K562 (cell line): Measurements from ENCODE around the gene ANK3. TPM values are rescaled to one million over a fixed set of nuclear protein-coding genes. Genes with fewer than 3 reads are reported as not detected.

Experiments used
- ATAC-seq: fragments of 200-7000 bp; cut with Tn5 transposase; 3 replicates; pipeline ENCODE4 v1.9.1; 2020; ENCODE audit warnings: moderate library complexity
- BruUV-seq: library from RNA; stranded (reverse); fragments of 400-500 nt; replicated peaks from 2 replicates; lab custom pipeline; 2021; lab: Mats Ljungman, UMichigan
- CTCF ChIA-PET: fragments of 300-600 bp; formaldehyde crosslinking; extraction: SDS; loops from one replicate; lab custom pipeline; 2021; ENCODE audit warnings: low intra/inter-chr PET ratio; lab: Yijun Ruan, JAX
- POLR2A ChIA-PET: fragments of 300-600, 350-650 bp; sonication (Branson Sonifier 250); formaldehyde crosslinking; extraction: SDS; loops from one replicate; lab custom pipeline; 2021; ENCODE audit warnings: antibody characterized with exemption, inconsistent platforms; lab: Yijun Ruan, JAX
- DNase-seq, 4 experiments: peaks; one replicate each; pipeline versions ENCODE4 v3.0.0 to v3.0.0-alpha.2; 2011 to 2018; ENCODE audit warnings: low spot score in 3 of 4, mixed read lengths in 3 of 4; ENCODE audit errors: extremely low read depth in 1 of 4
- FAIRE-seq: peaks from 2 replicates; lab custom pipeline; 2011; peaks lifted over from hg19 to GRCh38; lab: Jason Lieb, UNC
- H2AFZ ChIP-seq: 2 replicates; pipeline ENCODE4 v1.6.0; 2011; ENCODE audit warnings: low read depth, low read length, control low read depth, inconsistent platforms
- H3K27ac ChIP-seq: fragments of 200-600 bp; 3 replicates; pipeline ENCODE4 v1.8.0; 2011; ENCODE audit warnings: low read depth, mild to moderate bottlenecking, control low read depth, inconsistent platforms, low read length, moderate library complexity, mixed read lengths; ENCODE audit errors: extremely low read depth
- H3K27me3 ChIP-seq, 2 experiments: fragments of 300-600 bp in 1 of 2; 2 replicates in 1 of 2; 3 replicates in 1 of 2; pipeline versions ENCODE4 v1.6.0 to v1.8.0; 2011; ENCODE audit warnings: inconsistent platforms in 2 of 2, low read length in 2 of 2, mild to moderate bottlenecking in 1 of 2, mixed read lengths in 1 of 2, moderate library complexity in 1 of 2; ENCODE audit not compliant: control insufficient read depth in 2 of 2, insufficient read depth in 2 of 2
- H3K36me3 ChIP-seq: fragments of 300-600 bp; 3 replicates; pipeline ENCODE4 v1.8.0; 2011; ENCODE audit warnings: mild to moderate bottlenecking, low read length, inconsistent platforms; ENCODE audit not compliant: control insufficient read depth, insufficient read depth
- H3K4me1 ChIP-seq, 2 experiments: fragments of 200-600 bp in 1 of 2; replicated peaks in 1 of 2; 2 replicates in 1 of 2; 3 replicates in 1 of 2; pipeline versions ENCODE4 v1.5.1 to v1.8.0; 2011; ENCODE audit warnings: inconsistent platforms in 2 of 2, low read length in 2 of 2, mild to moderate bottlenecking in 1 of 2, mixed read lengths in 1 of 2, moderate library complexity in 1 of 2; ENCODE audit not compliant: control insufficient read depth in 2 of 2, insufficient read depth in 2 of 2
- H3K4me2 ChIP-seq: 2 replicates; pipeline ENCODE4 v1.6.1; 2011; ENCODE audit warnings: low read length, control low read depth, inconsistent platforms, mixed read lengths; ENCODE audit not compliant: insufficient read depth
- H3K4me3 ChIP-seq: fragments of 200-600 bp; sonication (generic), shearing (Covaris generic); 2 replicates; pipeline ENCODE4 v1.5.1; 2016; ENCODE audit warnings: control low read depth, inconsistent platforms
- H3K79me2 ChIP-seq: fragments of 200-600 bp; 3 replicates; pipeline ENCODE4 v1.8.0; 2011; ENCODE audit warnings: low read length, inconsistent platforms; ENCODE audit not compliant: control insufficient read depth, insufficient read depth
- H3K9ac ChIP-seq, 2 experiments: 2 replicates each; pipeline versions ENCODE4 v1.6.0 to v1.6.1; 2011; ENCODE audit warnings: low read depth in 2 of 2, low read length in 2 of 2, control low read depth in 1 of 2, inconsistent platforms in 1 of 2, mild to moderate bottlenecking in 1 of 2, mixed read lengths in 1 of 2; ENCODE audit not compliant: insufficient read depth in 1 of 2
- H3K9me1 ChIP-seq: one replicate; pipeline ENCODE4 v1.6.0; 2011; ENCODE audit warnings: inconsistent platforms, mild to moderate bottlenecking, low read length, moderate library complexity; ENCODE audit not compliant: control insufficient read depth, insufficient read depth
- H3K9me3 ChIP-seq: replicated peaks from 2 replicates; pipeline ENCODE4 v1.5.1; 2011; ENCODE audit warnings: low read depth, low read length, inconsistent platforms; ENCODE audit not compliant: control insufficient read depth, insufficient read depth
- H4K20me1 ChIP-seq: replicated peaks from 2 replicates; pipeline ENCODE4 v1.6.1; 2011; ENCODE audit warnings: low read length, inconsistent platforms, mixed read lengths; ENCODE audit not compliant: control insufficient read depth, insufficient read depth
- BMI1 ChIP-seq: fragments of 150-350 bp; IDR thresholded peaks from 2 replicates; pipeline ENCODE4 v1.6.1; 2014; ENCODE audit warnings: low read length
- DMBX1 ChIP-seq: fragments of 250-450 bp; sonication (Bioruptor Pico); IDR thresholded peaks from 2 replicates; pipeline ENCODE4 v1.8.0; 2022; ENCODE audit warnings: inconsistent platforms, mild to moderate bottlenecking, moderate library complexity, borderline replicate concordance
- FOXP1 ChIP-seq: sonication (generic); formaldehyde crosslinking; IDR thresholded peaks from 2 replicates; pipeline ENCODE4 v1.8.0; 2022; ENCODE audit warnings: mild to moderate bottlenecking, missing genetic modification reagents
- HMG20B ChIP-seq: fragments of 250-450 bp; sonication (Bioruptor Pico); IDR thresholded peaks from 2 replicates; pipeline ENCODE4 v1.5.0; 2021; ENCODE audit warnings: mild to moderate bottlenecking
- KLF10 ChIP-seq: fragments of 250-450 bp; sonication (Bioruptor Pico); IDR thresholded peaks from 2 replicates; pipeline ENCODE4 v1.6.1; 2021; ENCODE audit warnings: matching md5 sums
- MYBL2 ChIP-seq, 2 experiments: fragments of 450-650 bp in 1 of 2; sonication (generic) in 1 of 2; formaldehyde crosslinking in 1 of 2; IDR thresholded peaks; 2 replicates each; pipeline versions ENCODE4 v1.6.1 to v1.8.1; 2017 to 2022; ENCODE audit warnings: borderline replicate concordance in 1 of 2, inconsistent platforms in 1 of 2, low read depth in 1 of 2, mild to moderate bottlenecking in 1 of 2, missing genetic modification reagents in 1 of 2, moderate library complexity in 1 of 2
- NFIC ChIP-seq: fragments of 450-650 bp; IDR thresholded peaks from 2 replicates; pipeline ENCODE4 v1.6.1; 2017; ENCODE audit warnings: mild to moderate bottlenecking, inconsistent platforms
- SAP30 ChIP-seq: fragments of 200-600 bp; sonication (generic); IDR thresholded peaks from 2 replicates; pipeline ENCODE4 v1.6.1; 2012; ENCODE audit warnings: borderline replicate concordance, low read depth, mild to moderate bottlenecking, moderate library complexity, low read length, control low read depth, inconsistent platforms; ENCODE audit not compliant: insufficient read depth, poor library complexity, severe bottlenecking
- SMAD2 ChIP-seq: fragments of 150-350 bp; IDR thresholded peaks from 2 replicates; pipeline ENCODE4 v1.6.1; 2014; ENCODE audit warnings: low read depth, mild to moderate bottlenecking, low read length
- ZNF140 ChIP-seq: fragments of 250-450 bp; sonication (Bioruptor Pico); IDR thresholded peaks from 2 replicates; pipeline ENCODE4 v1.8.0; 2021; ENCODE audit warnings: moderate library complexity, mild to moderate bottlenecking, inconsistent platforms
- ZNF699 ChIP-seq: fragments of 250-450 bp; sonication (Bioruptor Pico); IDR thresholded peaks from 2 replicates; pipeline ENCODE4 v1.8.0; 2021; ENCODE audit warnings: mild to moderate bottlenecking, moderate library complexity; ENCODE audit not compliant: insufficient replicate concordance
- WGBS: fragments of 100-300 bp; shearing (Covaris generic); methylation state at CpG from one replicate; pipeline ENCODE4 v1.1.6; 2016; ENCODE audit warnings: low coverage, mixed read lengths; ENCODE audit not compliant: insufficient coverage; ENCODE audit errors: missing lambda C conversion rate; 5-methylcytosine and 5-hydroxymethylcytosine counted together
- in situ Hi-C: fragments of 300-500 bp; cut with MboI; formaldehyde crosslinking; loops from 4 replicates; pipeline ENCODE4 v1.15.0; 2018; ENCODE audit warnings: inconsistent platforms, mixed read lengths
- intact Hi-C: fragments of 100-400 bp; cut with micrococcal nuclease; formaldehyde crosslinking; loops from 2 replicates; pipeline ENCODE4 v1.14.2; 2022
- polyA plus RNA-seq, 8 experiments: library from polyadenylated mRNA; depleted of rRNA in 4 of 8; stranded (reverse) in 5 of 8; unstranded in 3 of 8; fragments of >200 nt; fragmentation: Nextera tagmentation in 2 of 8; fragmentation: Illumina TruSeq in 1 of 8; extraction: Ambion mirVana in 2 of 8; extraction: Trizol in 1 of 8; gene quantifications; 2 replicates each; pipeline versions ENCODE4 v1.2.1 to v1.2.3, GENCODE V29; 2011 to 2014; ENCODE audit warnings: inconsistent platforms in 1 of 8, missing spikeins in 1 of 8
- total RNA-seq, 7 experiments: library from RNA; depleted of rRNA in 6 of 7; stranded (reverse); fragments of >200 nt in 6 of 7; fragmentation: Illumina TruSeq in 2 of 7; extraction: Trizol in 2 of 7; gene quantifications; 2 replicates each; pipeline versions ENCODE4 v1.2.1 to v1.2.3, GENCODE V29; 2011 to 2021; ENCODE audit warnings: low replicate concordance in 1 of 7
- TF ChIP-seq, protein P1 (sequence below): fragments of 200-800 bp; sonication (Bioruptor generic); IDR thresholded peaks from 2 replicates; pipeline ENCODE4 v1.6.1; 2017; ENCODE audit warnings: missing genetic modification characterization, missing compliant biosample characterization

The ANK3 gene
- total and polyA plus RNA-seq, 9 of the 15 experiments (the other 6 are each of a cell fraction or from before 2014, with no cell fraction given) = 10.0 to 32.3 (median 17.9) TPM

DNA sequence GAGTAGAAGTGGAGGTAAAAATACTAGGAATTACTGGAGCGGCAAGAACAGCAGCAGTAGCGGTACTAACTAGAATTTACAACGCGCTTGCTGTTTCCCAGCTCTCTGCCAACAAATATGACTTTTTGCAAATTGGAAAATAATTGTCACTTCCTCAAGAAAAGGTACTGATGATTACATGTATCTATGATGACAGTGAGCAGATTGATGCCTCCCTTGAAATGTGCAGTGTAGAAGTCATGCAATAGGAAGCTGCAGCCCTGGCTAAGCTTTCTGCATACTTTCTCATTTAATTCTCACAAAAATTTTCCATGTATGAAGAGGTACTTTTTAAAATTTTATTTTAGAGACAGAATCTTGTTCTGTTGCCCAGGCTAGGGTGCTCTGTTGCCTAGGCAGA, 49.9 kb downstream of the ANK3 start (continued):
- TF ChIP-seq BMI1 (no peak), FOXP1 (CRISPR knock-in tag) (no peak)

DNA sequence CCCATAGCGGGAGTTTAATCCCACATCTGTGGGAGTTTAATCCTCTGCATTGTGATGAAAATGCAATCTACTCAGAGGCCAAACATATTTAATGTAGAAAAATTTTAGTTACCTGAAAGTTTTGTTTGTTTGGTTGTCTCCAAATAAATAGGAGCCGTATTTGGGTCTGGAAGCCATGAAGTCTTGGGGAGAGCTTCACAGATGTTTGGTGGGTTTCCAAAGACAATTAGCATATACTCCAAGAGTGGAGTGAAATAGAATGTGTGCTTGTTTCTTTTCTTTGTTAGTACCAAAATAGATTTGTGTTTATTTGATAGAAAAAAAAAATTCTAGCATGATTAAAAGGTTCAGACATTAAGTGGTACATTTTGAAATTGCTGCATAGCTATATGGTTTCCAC, 50.9 kb downstream of the ANK3 start:
- FAIRE-seq (no peak), DNase-seq (no peak)
- H3K9me3 ChIP-seq = no peaks in the 10 kb centered on the region
- no peak overlapping the region for H3K27ac ChIP-seq
- intact Hi-C loops = loop anchor here (5.0 to 10.0 kb wide), 2 partner anchors 101 to 306 kb away; no protein-coding TSS in a partner anchor
- in situ Hi-C loops = no loop called here
- no peaks in the 10 kb centered on the region for H3K9me1 ChIP-seq
- no peak overlapping the region for H3K9ac ChIP-seq
- H4K20me1 ChIP-seq = no peaks in the 10 kb centered on the region
- no peaks in the 10 kb centered on the region for H3K27me3 ChIP-seq
- no TSS peak for BruUV-seq
- ChIA-PET CTCF (no interaction called here), POLR2A (interaction anchor here (2.1 kb wide), 1 partner anchor 36 kb away, joined by 7 read pairs; no protein-coding TSS in a partner anchor)
- no peaks in the 10 kb centered on the region for H3K4me1 ChIP-seq
- H3K4me2 ChIP-seq = no peak overlapping the region
- H3K79me2 ChIP-seq = no peaks in the 10 kb centered on the region
- TF ChIP-seq KLF10 (no peak), NFIC (no peak), ZNF699 (CRISPR knock-in tag) (no peak), MYBL2 (IDR thresholded peaks at IDR 0.05; ENCODE audit: low read depth) (no peak), MYBL2 (CRISPR knock-in tag; IDR thresholded peaks at IDR 0.05; ENCODE audit: borderline replicate concordance) (no peak), HMG20B (CRISPR knock-in tag) (no peak), SMAD2 (no peak), SAP30 (no peak), DMBX1 (CRISPR knock-in tag) (no peak), ZNF140 (no peak)
- TF ChIP-seq, protein P1, sequence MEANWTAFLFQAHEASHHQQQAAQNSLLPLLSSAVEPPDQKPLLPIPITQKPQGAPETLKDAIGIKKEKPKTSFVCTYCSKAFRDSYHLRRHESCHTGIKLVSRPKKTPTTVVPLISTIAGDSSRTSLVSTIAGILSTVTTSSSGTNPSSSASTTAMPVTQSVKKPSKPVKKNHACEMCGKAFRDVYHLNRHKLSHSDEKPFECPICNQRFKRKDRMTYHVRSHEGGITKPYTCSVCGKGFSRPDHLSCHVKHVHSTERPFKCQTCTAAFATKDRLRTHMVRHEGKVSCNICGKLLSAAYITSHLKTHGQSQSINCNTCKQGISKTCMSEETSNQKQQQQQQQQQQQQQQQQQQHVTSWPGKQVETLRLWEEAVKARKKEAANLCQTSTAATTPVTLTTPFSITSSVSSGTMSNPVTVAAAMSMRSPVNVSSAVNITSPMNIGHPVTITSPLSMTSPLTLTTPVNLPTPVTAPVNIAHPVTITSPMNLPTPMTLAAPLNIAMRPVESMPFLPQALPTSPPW (CRISPR knock-in tag) = no peak
- TF ChIP-seq, all 486 proteins: peak for 0
- ATAC-seq = no peak
- Histone ChIP-seq H3K36me3 (no peaks in the 10 kb centered on the region), H3K4me3 (no peak overlapping the region), H2AFZ (no peak overlapping the region)
- WGBS = 30% methylated on average over 2 of the region's 2 CpGs
